NCI-H345 (cell line): ENCODE results near the gene ANHX.
"Not testable (repeated sequence)": the region's sequence is repeated elsewhere in the genome, so short reads cannot be mapped to it uniquely, and the experiment has no call there.

ENCODE experiments used
- DNase-seq: peaks from one replicate; lab custom pipeline; 2025; lab: John Stamatoyannopoulos, UW

The ANHX gene

DNA sequence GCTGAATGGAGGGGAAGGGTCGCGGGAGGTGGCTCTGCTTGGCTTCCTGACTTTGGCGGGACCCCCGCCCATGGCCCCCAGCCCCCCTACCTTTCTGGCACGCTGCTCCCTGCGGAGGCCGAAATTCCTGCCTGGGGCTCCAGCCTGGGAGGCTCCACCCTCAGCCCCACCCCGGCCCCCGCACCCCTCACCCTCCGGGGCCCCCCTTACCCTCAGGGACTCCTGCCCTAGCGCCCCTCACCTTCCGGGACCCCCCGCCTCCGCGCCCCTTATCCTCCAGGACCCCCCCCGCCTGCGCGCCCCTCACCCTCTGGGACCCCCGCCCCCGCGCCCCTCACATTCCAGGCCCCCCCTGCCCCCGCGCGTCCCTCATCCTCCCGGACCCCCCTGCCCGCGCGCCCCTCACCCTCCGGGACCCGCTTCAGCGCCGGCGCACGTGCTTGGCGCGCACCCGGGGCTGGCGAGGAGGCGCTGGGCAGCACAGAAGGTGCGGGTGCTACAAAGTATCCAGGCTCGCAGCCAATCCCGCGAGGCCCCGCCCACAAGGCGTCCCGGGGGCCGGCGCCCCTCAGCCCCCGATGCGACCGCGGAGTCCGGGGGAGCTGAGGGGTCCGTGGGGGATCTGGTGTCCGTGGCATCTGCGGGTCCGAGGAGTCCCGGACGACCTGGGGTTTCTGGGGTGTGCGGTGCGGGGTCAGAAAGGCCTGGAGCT, at the start of gene ANHX:
Gene ANHX (minus strand): TSS at position 477 of the 712 bp plus-strand sequence. CDS start 1,521 bp downstream, outside the sequence.
- no peak for DNase-seq

GRCh38 chr12:133264668-133265067, 29.0 kb upstream of the ANHX start:
- not testable (repeated sequence) for DNase-seq

GRCh38 chr12:133264173-133264572, 28.5 kb upstream of the ANHX start:
- no peak for DNase-seq

- no peak for DNase-seq
Measured at GRCh38 chr12:133256321-133256720, 20.6 kb upstream of the ANHX start.

GRCh38 chr12:133255833-133256232, 20.2 kb upstream of the ANHX start:
- DNase-seq, result not testable (repeated sequence)

- no peak for DNase-seq
Measured at GRCh38 chr12:133251732-133252131, 16.1 kb upstream of the ANHX start.

- DNase-seq, result no peak
Measured at GRCh38 chr12:133236556-133236955, 879 bp upstream of the ANHX start.

- DNase-seq, result no peak
Measured at GRCh38 chr12:133236144-133236543, 467 bp upstream of the ANHX start.

DNA sequence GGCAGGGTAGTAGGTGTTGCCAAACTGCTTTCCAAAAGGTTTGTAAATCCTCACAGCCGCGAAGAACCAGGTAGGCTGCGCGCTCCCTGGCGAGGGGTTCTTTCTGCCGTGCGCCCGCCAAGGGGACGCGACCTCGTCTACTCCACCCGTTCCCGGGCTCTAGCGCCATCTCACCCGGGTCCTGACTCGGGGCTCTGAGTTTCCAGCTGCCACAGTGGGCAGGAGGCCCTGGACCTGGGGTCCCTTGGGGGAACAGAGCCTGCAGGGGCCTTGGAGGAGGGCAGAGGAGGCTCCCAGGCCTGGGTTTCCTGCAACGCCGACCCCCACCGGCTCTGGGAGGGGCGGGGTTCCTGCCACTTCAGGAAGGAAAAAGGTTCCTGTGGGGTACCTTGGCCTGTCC, 706 bp downstream of the ANHX start:
- no peak for DNase-seq

DNA sequence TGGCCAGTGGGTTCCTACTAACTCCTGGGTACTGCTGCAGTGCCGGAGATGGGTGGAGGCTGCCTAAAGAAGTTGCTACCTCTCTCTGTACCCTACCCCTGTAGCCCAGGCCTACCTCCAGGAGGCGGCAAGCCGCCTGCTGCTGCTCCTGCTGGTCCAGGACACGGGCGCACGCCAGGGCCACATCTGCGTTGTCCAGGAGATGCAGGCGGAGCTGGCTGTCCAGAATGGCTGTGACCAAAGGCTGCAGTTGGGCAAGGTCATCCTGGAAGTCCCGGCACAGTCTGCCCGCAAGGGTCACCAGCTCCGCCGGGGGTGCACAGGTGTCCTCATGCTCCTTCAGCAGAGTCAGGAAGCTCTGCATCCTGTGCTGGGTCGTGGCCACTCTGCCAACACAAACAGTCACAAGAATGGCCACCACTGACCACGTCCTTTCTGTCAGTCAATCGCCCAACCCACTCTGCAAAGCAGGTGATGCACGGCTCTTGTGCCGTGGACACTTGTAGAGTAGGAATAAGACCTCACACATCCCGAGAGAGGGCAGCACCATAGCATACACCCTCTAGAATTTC, 1.6 kb downstream of the ANHX start:
- no peak for DNase-seq

GRCh38 chr12:133233006-133233405, 2.7 kb downstream of the ANHX start:
- no peak for DNase-seq

- no peak for DNase-seq
Measured at GRCh38 chr12:133231001-133231400, 4.7 kb downstream of the ANHX start.

DNA sequence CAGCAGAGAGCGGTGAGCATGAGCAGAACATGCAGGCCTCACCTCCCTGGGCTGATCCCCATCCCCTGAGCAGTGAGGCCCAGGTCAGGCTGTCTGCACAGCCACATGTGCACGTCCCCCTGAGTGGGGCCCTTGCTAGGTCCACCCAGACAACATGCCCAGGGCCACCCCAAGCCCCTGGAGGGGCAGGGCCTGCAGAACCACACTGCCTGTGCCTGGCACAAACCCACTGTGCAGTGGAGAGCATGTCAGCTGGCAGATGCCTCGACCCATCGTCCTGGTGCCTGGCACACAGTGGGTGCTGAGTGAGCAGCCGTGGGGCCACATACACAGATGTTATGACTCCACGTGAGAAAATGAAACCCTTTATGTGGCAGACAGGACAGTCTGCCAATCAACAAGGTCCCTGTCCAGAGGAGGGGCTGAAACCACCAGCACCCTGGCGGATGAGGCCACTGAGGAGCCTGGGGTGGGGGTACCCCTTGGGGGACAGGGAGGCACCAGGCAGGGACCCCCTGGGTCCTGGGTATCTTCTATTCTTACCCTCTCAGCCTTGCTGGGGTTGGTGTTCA, 8.3 kb downstream of the ANHX start:
- no peak for DNase-seq

DNA sequence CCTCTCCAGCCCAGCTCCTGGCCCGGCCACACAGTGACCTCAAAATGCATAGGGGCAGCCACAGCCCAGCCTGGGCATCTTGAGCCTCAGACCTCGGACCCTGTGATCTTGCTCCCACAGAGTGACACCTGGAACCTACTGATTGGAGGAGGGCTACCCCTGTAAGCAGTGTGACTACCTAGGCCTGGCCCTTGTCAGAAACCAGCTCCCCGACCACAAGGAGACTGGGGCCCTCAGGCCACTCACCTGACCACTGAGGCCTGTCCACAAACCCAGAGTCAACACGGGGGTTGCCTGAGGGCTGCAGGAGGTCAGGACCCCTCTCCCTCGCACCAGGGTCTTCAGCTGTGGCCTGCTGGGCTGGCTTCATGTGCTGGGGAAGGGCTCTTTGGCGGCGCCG, 9.0 kb downstream of the ANHX start:
- no peak for DNase-seq

DNA sequence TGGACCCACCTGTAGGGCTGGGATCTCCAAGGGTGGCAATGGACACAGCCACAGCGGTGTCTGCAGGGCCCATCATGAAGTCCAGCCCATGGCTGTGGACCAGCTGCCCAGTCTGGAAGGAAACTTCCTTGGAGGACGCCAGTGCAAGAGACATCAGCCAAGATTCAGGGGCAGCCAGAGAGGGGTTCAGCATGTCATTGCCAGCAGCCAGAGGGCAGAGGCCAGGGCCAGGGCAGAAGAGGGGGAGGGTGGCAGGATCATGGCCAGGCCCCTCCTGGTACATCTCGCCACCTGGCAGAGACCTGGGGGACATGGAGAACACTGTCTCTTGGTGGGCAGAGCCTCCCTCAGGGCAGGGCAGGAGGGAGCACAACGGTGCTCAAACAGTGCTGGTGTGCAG, 10.2 kb downstream of the ANHX start:
- no peak for DNase-seq

DNA sequence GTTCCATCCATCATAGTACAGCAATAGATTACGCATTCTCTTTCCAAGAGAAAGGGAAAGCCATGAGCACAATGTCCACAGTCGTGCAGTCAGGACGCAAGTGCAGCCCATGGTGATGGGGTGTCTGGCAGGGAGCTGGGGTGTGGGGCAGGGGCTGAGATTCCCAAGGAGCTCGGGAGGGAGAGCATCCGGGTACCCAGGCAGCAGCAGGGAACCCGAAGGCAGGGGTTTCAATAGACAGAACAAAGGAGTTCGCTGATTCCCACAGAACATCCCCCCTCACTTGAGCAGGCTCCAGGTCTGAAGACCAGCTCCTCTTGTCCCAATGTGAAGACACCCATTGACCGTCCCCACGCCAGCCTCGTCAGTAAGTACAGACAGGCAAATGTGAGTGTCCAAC, 13.5 kb downstream of the ANHX start:
- DNase-seq, result no peak

- no peak for DNase-seq
Measured at GRCh38 chr12:133221241-133221640, 14.4 kb downstream of the ANHX start.

GRCh38 chr12:133220521-133220920, 15.2 kb downstream of the ANHX start:
- no peak for DNase-seq

- DNase-seq, result no peak
Measured at GRCh38 chr12:133217219-133217618, 18.5 kb downstream of the ANHX start.

DNA sequence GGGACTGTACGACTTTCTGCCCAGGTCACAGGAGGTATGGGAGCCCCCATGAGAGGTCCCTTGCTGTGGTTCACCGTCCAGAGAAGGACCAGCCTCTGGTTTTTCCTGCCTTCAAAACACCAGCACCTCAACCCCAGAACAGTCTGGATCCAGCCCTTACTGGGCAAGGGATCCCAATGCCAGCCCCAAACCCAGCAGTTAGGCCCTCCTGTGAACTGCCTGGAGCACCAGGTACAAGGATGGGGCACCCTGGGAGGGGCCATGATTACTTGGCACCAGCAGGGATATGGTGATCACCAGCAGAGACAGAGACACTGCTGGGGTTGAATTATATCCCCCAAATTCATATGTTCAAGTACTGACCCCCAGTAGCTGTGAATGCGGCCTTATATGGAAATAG, 20.0 kb downstream of the ANHX start:
- no peak for DNase-seq

GRCh38 chr12:133206390-133206789, 29.3 kb downstream of the ANHX start:
- no peak for DNase-seq

DNA sequence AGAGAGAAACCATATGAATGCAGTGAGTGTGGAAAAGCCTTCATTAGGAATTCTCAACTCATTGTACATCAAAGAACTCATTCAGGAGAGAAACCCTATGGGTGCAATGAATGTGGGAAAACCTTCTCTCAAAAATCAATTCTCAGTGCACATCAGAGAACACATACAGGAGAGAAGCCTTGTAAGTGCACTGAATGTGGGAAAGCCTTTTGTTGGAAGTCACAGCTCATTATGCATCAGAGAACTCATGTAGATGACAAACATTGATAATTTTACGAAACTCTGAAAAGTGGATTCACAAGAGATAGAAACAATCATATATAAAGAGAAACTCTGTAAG, 31.4 kb downstream of the ANHX start:
- no peak for DNase-seq

GRCh38 chr12:133203344-133204263, 32.1 kb downstream of the ANHX start:
- no peak for DNase-seq
